ENCODE data around the gene CCDC7. TPM values are rescaled to one million over a fixed set of nuclear protein-coding genes. Genes with fewer than 3 reads are reported as not detected.
"Not testable (repeated sequence)": the region's sequence is repeated elsewhere in the genome, so short reads cannot be mapped to it uniquely, and the experiment has no call there.

The CCDC7 gene
- polyA plus RNA-seq, 1 of the 3 experiments (the other 2 are of a cell fraction) = 0.44 TPM

DNA sequence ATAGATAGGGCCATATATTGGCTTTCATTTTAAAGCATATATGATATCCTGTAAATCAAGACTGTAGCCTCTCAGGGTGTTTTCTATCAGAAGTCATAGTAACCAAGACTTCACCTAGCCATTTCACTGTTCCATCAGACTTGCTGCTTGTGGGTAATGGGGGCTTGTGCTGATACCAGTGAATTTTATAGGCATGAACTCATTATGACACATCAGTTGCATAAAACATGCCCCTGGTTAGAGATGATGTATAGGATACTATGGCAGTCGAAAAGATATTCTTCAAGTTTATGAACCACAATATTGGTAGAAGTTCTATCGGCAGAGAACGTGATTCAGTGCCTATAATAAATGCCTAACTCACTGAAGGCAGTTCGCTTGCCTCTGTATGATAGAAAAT lies 305.6 kb downstream of the CCDC7 start:
- Histone ChIP-seq H3K9me2 (no peaks in the 10 kb centered on the region), H3K4me1 (ENCODE audit: control insufficient read depth in 1 of 2, insufficient read depth in 2 of 2, low read depth in 1 of 2, low read length in 1 of 2) (no peaks in the 10 kb centered on the region), H3K9ac (no peak overlapping the region), H3K4me2 (no peak overlapping the region), H3F3A (replicated peaks; ENCODE audit: insufficient read depth) (no peaks in the 10 kb centered on the region), H2AFZ (ENCODE audit: low read depth) (no peak overlapping the region), H3K9me3 (no peaks in the 10 kb centered on the region), H3K79me2 (ENCODE audit: insufficient read depth) (no peaks in the 10 kb centered on the region), H4K20me1 (ENCODE audit: insufficient read depth) (no peaks in the 10 kb centered on the region), H3K27ac (ENCODE audit: low read depth in 2 of 2, low read length in 1 of 2) (no peak overlapping the region), H3K36me3 (replicated peaks in 1 of 2; ENCODE audit: control insufficient read depth in 1 of 2, insufficient read depth in 2 of 2, low read length in 1 of 2) (no peaks in the 10 kb centered on the region), H3K4me3 (ENCODE audit: low read depth in 2 of 2, low read length in 1 of 2) (no peak overlapping the region), H3K27me3 (ENCODE audit: insufficient read depth) (no peaks in the 10 kb centered on the region)
- 51% methylated on average over 4 of the region's 4 CpGs for WGBS (ENCODE audit: low lambda C conversion rate)
- CTCF ChIA-PET = no interaction called here
- POLR2A ChIA-PET = no interaction called here
- TF ChIP-seq MEF2A (IDR thresholded peaks at IDR 0.05; ENCODE audit: borderline replicate concordance, low read depth) = no peak
- TF ChIP-seq NRF1 (IDR thresholded peaks at IDR 0.05; ENCODE audit: low read depth, low read length) = no peak
- TF ChIP-seq RAD21 (IDR thresholded peaks at IDR 0.05; ENCODE audit: low read length) = no peak
- no peak for TF ChIP-seq TAF1 (IDR thresholded peaks at IDR 0.05; ENCODE audit: borderline replicate concordance, low read depth, low read length)
- no peak for TF ChIP-seq FOXJ3 (CRISPR knock-in tag; IDR thresholded peaks at IDR 0.05)
- TF ChIP-seq, protein P1, sequence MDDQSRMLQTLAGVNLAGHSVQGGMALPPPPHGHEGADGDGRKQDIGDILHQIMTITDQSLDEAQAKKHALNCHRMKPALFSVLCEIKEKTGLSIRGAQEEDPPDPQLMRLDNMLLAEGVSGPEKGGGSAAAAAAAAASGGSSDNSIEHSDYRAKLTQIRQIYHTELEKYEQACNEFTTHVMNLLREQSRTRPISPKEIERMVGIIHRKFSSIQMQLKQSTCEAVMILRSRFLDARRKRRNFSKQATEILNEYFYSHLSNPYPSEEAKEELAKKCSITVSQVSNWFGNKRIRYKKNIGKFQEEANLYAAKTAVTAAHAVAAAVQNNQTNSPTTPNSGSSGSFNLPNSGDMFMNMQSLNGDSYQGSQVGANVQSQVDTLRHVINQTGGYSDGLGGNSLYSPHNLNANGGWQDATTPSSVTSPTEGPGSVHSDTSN (IDR thresholded peaks at IDR 0.05) = no peak
- TF ChIP-seq FOSL2 (IDR thresholded peaks at IDR 0.05; ENCODE audit: borderline replicate concordance, low read depth) = no peak
- no peak for TF ChIP-seq IRF3 (IDR thresholded peaks at IDR 0.05; ENCODE audit: low read depth, low read length)
- no peak for TF ChIP-seq SIN3A (IDR thresholded peaks at IDR 0.05; ENCODE audit: borderline replicate concordance, low read depth, low read length)
- TF ChIP-seq TEAD4 (IDR thresholded peaks at IDR 0.05; ENCODE audit: borderline replicate concordance, insufficient read depth) = no peak
- TF ChIP-seq POLR2AphosphoS5 (IDR thresholded peaks at IDR 0.05; ENCODE audit: low read depth, low read length) = no peak
- no peak for TF ChIP-seq CHD2 (IDR thresholded peaks at IDR 0.05; ENCODE audit: low read length, partially characterized antibody)
- TF ChIP-seq USF2 (IDR thresholded peaks at IDR 0.05; ENCODE audit: borderline replicate concordance, low read depth, low read length) = no peak
- TF ChIP-seq EP300 (IDR thresholded peaks at IDR 0.05; ENCODE audit: borderline replicate concordance in 1 of 2, low read depth in 1 of 2, low read length in 1 of 2) = no peak
- TF ChIP-seq, protein P2, sequence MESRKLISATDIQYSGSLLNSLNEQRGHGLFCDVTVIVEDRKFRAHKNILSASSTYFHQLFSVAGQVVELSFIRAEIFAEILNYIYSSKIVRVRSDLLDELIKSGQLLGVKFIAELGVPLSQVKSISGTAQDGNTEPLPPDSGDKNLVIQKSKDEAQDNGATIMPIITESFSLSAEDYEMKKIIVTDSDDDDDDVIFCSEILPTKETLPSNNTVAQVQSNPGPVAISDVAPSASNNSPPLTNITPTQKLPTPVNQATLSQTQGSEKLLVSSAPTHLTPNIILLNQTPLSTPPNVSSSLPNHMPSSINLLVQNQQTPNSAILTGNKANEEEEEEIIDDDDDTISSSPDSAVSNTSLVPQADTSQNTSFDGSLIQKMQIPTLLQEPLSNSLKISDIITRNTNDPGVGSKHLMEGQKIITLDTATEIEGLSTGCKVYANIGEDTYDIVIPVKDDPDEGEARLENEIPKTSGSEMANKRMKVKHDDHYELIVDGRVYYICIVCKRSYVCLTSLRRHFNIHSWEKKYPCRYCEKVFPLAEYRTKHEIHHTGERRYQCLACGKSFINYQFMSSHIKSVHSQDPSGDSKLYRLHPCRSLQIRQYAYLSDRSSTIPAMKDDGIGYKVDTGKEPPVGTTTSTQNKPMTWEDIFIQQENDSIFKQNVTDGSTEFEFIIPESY (IDR thresholded peaks at IDR 0.05; ENCODE audit: borderline replicate concordance, low read depth) = no peak
- no peak for TF ChIP-seq SMC3 (IDR thresholded peaks at IDR 0.05; ENCODE audit: low read depth, low read length)
- TF ChIP-seq GABPA (IDR thresholded peaks at IDR 0.05; ENCODE audit: low read depth) = no peak
- no peak for TF ChIP-seq RXRA (IDR thresholded peaks at IDR 0.05; ENCODE audit: borderline replicate concordance, low read depth)
- no peak for TF ChIP-seq REST (IDR thresholded peaks at IDR 0.05; ENCODE audit: low read depth, low read length)
- DNase-seq = no peak

- H3K4me2 ChIP-seq; H3K9me3 ChIP-seq; H3F3A ChIP-seq (replicated peaks; ENCODE audit: insufficient read depth); H3K4me3 ChIP-seq (ENCODE audit: low read depth in 2 of 2, low read length in 1 of 2); H3K27me3 ChIP-seq (ENCODE audit: insufficient read depth); H2AFZ ChIP-seq (ENCODE audit: low read depth); DNase-seq; H3K27ac ChIP-seq (ENCODE audit: low read depth in 2 of 2, low read length in 1 of 2); CTCF ChIA-PET; H3K79me2 ChIP-seq (ENCODE audit: insufficient read depth); H3K9ac ChIP-seq; H3K36me3 ChIP-seq (replicated peaks in 1 of 2; ENCODE audit: control insufficient read depth in 1 of 2, insufficient read depth in 2 of 2, low read length in 1 of 2); H4K20me1 ChIP-seq (ENCODE audit: insufficient read depth); H3K9me2 ChIP-seq; POLR2A ChIA-PET; H3K4me1 ChIP-seq (ENCODE audit: control insufficient read depth in 1 of 2, insufficient read depth in 2 of 2, low read depth in 1 of 2, low read length in 1 of 2): not testable (repeated sequence)
- 44% methylated on average over 3 of the region's 5 CpGs for WGBS (ENCODE audit: low lambda C conversion rate)
Observed at GRCh38 chr10:32754900-32755299, 309.0 kb downstream of the CCDC7 start.

Measured in SK-N-SH (cell line).